GM23248 (cell line): ENCODE results near the gene TACR2.

Experiments
- EZH2 ChIP-seq: fragments of 200-600 bp; sonication (generic); IDR thresholded peaks from 2 replicates; pipeline ENCODE4 v1.6.1; 2018; ENCODE audit warnings: antibody characterized with exemption, mild to moderate bottlenecking; ENCODE audit not compliant: insufficient read depth, poor library complexity, severe bottlenecking
- EZH2phosphoT487 ChIP-seq: fragments of 200-600 bp; sonication (generic); IDR thresholded peaks from 2 replicates; pipeline ENCODE4 v1.6.1; 2018; ENCODE audit warnings: antibody characterized with exemption, moderate library complexity, mild to moderate bottlenecking, low read depth; ENCODE audit not compliant: insufficient read depth

GRCh38 chr10:69362471-69362954, 54.2 kb downstream of the TACR2 start:
- TF ChIP-seq EZH2 (no peak), EZH2phosphoT487 (no peak)
